ENCODE measurements around the gene OXSM.

- TF ChIP-seq CTCF (IDR thresholded peaks at IDR 0.05; ENCODE audit: insufficient read depth, low read length) (no peak), REST (IDR thresholded peaks at IDR 0.05; ENCODE audit: insufficient replicate concordance, low read depth) (no peak), POLR2AphosphoS5 (IDR thresholded peaks at IDR 0.05; ENCODE audit: low read depth) (no peak)
These were observed 9.3 kb upstream of the OXSM start for GRCh38 chr3:25780618-25781017.
